NCI-H82 (cell line): ENCODE measurements around the gene IFT57.
"Not testable (repeated sequence)": the region's sequence is repeated elsewhere in the genome, so short reads cannot be mapped to it uniquely, and the experiment has no call there.

Experiments used
- DNase-seq: peaks from one replicate; lab custom pipeline; 2025; lab: John Stamatoyannopoulos, UW

IFT57 gene

DNA sequence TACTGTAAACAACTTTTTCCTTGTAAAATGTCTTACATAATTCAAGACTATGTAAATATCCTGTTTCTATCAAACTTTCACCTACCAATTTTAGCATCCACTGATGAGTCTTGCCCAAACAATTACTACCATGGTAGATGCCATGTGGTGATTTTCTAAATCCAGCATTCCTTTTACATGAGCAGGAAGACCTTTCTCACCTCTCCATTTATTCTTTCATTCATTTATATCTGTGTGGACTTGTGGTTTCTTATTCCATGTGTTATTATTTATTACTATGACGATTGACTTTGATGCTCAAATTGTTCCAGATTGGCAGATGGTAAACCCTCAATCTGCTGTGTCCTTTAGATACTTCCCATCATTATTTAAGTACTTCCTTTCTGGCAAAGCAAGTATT is 62.4 kb downstream of the IFT57 start:
- no peak for DNase-seq

DNA sequence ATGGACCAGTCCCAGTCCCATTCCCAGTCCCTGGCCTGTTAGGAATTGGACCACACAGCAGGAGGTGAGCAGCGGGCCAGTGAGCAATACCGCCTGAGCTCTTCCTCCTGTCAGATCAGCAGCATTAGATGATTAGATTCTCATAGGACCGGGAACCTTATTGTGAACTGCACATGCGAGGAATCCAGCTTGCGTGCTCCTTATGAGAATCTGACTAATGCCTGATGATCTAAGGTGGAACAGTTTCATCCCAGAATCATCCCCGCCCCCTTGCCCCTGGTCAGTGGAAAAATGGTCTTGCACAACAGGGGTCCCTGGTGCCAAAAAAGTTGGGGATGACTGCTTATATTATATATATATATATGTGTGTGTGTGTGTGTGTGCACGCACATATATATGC is 63.1 kb downstream of the IFT57 start:
- no peak for DNase-seq

GRCh38 chr3:108158251-108158650 is 64.0 kb downstream of the IFT57 start:
- no peak for DNase-seq

DNA sequence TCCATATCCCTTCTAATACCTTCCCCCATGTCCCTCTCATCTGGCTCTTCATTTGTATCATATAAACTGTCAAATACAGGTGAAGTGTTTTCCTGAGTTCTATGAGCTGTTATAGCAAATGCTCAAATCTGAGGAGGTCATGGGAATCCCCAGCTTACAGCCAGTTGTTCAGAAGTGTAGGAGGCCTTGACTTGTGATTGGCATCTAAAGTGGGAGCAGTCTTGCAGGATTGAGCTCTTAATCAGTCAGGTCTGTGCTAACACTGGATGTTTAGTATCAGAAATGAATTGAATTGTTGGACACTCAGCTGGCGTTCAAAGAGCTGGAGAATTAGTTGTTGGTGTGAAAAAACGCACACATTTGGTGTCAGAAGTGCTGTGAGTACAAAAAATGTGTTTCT is 65.0 kb downstream of the IFT57 start:
- no peak for DNase-seq

- no peak for DNase-seq
Observed at GRCh38 chr3:108156312-108156853, 65.8 kb downstream of the IFT57 start.

- not testable (repeated sequence) for DNase-seq
Observed at GRCh38 chr3:108155642-108156041, 66.6 kb downstream of the IFT57 start.

- DNase-seq = peak; percentile 83
Observed at GRCh38 chr3:108153451-108153981, 68.7 kb downstream of the IFT57 start.

GRCh38 chr3:108152274-108152673 is 70.0 kb downstream of the IFT57 start:
- no peak for DNase-seq

DNA sequence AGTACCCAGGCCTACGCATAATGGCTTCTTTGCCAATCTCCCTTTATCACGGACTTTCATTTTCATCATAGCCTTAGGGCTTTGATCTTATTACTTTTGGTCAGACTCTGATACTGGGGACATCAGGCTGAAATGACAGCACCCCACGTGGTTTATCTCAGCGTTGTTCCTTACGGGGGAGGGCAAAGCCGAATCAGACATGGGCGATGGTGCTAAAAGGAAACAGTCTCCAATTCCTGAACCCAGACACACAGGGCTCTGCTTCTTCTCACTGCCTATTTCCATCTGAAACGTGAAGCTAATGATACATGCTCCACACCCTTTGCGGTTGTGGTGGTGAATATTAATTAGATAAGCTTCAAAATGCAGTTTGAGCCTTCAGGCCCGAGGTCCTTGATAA is 72.0 kb downstream of the IFT57 start:
- peak; percentile 66 for DNase-seq

DNA sequence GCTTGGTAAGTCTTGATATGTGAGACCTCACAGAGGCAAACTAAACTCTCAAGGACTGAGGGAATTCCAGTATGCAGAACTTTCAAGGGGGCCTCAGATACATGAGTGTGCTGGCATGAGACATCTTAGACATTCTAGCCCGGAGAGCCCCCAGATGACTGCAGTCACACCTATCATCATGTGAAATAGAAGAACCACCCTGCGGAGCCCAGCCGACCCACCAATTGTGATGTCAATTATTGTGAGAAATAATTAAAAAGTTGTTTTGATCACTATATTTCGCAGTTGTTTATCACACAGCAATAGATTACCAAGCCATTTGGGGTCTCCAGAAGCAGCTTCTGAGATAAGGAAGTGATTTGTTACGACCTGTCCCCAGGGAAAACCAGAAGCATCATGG is 76.1 kb downstream of the IFT57 start:
- no peak for DNase-seq

DNA sequence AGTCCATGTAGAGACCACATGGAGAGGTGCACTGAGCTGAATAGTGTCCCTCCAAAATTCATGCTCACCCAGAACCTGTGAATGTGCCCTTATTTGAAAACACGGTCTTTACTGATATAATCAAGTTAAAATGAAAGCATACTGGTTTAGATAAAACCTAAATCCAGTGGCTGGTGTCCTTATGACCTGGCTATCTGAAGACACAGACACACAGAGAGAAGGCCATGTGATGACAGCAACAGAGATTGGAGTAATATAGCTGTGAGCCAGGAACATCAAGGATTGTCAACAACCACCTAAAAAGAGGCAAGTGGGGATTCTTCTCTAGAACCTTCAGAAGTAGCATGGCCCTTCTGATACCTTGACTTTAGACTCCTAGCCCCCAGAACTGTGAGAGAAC is 76.6 kb downstream of the IFT57 start:
- no peak for DNase-seq

GRCh38 chr3:108137460-108137814 is 84.8 kb downstream of the IFT57 start:
- DNase-seq = no peak

GRCh38 chr3:108136561-108137459 is 85.4 kb downstream of the IFT57 start:
- no peak for DNase-seq

DNA sequence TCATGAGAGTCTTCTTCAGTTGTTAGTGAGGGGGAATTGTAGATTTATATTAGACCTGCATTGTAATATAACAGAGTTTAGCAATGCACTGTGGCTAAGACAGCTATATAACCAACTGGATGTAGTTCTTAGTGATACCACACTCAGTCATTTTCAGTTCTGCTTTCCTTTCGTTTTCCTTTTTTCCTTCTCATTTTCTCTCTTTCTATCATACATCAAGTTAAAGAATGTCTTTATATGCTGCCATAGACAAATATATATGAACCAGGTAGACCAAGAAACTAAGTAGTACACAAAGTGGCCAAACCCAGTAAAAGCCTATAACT is 87.7 kb downstream of the IFT57 start:
- no peak for DNase-seq

DNA sequence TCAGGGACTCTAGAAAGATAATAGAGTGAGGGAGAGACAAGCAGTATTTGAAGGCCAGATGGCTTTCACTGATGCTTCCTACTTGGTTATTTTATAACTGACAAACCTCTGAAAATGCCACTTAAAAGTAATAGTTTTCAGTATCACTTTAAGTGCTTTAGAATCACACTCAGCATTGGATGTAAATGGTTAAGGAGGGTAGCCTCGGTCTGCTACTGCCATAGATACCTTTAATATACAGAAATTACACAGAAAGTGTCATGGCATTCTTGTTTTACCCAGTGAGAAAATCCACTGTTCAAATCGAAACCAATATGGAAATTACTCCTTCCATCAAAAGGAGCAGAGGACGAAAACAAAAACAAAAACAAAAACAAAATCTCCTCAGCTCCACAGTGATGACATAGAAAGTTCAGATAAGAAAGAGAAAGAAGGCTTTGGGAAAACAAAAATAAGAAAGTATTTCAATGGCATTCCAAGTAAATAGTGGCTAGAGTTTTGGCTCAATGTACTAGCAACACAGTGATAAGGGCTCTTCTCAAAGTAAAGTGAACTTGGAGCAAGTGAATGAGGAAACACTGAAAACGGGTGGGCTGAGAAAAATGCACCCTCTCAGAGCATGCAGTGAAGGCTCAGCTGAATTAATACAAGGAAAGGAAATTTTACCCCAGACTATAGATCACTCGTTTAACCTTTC is 88.2 kb downstream of the IFT57 start:
- no peak for DNase-seq

DNA sequence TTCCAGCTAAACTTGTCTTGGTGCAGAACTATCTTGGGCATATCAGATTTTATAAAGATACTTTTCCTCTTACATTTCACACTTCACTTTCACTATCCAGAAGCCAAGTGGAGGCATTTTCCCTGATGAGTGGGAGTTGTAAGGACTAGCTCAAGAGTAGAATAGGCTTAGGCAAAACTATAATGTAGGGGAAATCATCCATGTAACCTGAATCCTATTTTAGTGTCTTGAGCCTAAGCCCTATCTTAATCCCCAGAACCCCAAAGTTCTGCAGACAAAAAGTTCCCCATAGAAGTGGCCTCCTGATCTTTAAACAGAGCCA is 89.2 kb downstream of the IFT57 start:
- peak; percentile 38 for DNase-seq

GRCh38 chr3:108131475-108132134 is 90.6 kb downstream of the IFT57 start:
- DNase-seq = no peak

GRCh38 chr3:108130701-108131474 is 91.3 kb downstream of the IFT57 start:
- no peak for DNase-seq

GRCh38 chr3:108130236-108130635 is 92.0 kb downstream of the IFT57 start:
- DNase-seq = no peak

GRCh38 chr3:108127301-108127988 is 94.8 kb downstream of the IFT57 start:
- DNase-seq = no peak

GRCh38 chr3:108126348-108126747 is 95.9 kb downstream of the IFT57 start:
- DNase-seq = no peak
